ENCODE results near the gene ATP9A.
"Not testable (repeated sequence)": the region's sequence is repeated elsewhere in the genome, so short reads cannot be mapped to it uniquely, and the experiment has no call there.

GRCh38 chr20:51568533-51568932, 199.7 kb downstream of the ATP9A start:
- TF ChIP-seq POLR2A (IDR thresholded peaks at IDR 0.05); CTCF (IDR thresholded peaks at IDR 0.05); POLR2AphosphoS5 (IDR thresholded peaks at IDR 0.05; ENCODE audit: insufficient read depth in 1 of 2, low read depth in 1 of 2): not testable (repeated sequence)
